HG03457 (cell line): ENCODE measurements around the gene COG4.
A peak's percentile ranks its signal among the peaks of the same experiment; 100 is the strongest.
"Not testable (repeated sequence)": the region's sequence is repeated elsewhere in the genome, so short reads cannot be mapped to it uniquely, and the experiment has no call there.

Source experiments
- ATAC-seq: cut with Tn5 transposase; IDR thresholded peaks from one replicate; pipeline ENCODE4 v1.9.1; 2021; ENCODE audit warnings: moderate number of reproducible peaks; ENCODE audit not compliant: unreplicated experiment

The COG4 gene

GRCh38 chr16:70460737-70461261 is 62.6 kb downstream of the COG4 start:
- no peak for ATAC-seq

- ATAC-seq, result no peak
These were observed 65.7 kb downstream of the COG4 start for GRCh38 chr16:70457446-70458166.

- ATAC-seq, result no peak
These were observed 67.4 kb downstream of the COG4 start for GRCh38 chr16:70455910-70456309.

- ATAC-seq, result peak; percentile 67
These were observed 68.9 kb downstream of the COG4 start, which contains the start of gene FCSK for GRCh38 chr16:70454222-70455034. Gene FCSK, plus strand, starts transcription at chr16:70454595. Its CDS starts 8,596 bp downstream, at chr16:70463191.

- ATAC-seq, result no peak
These were observed 69.5 kb downstream of the COG4 start for GRCh38 chr16:70453892-70454221.

- ATAC-seq, result no peak
These were observed 70.0 kb downstream of the COG4 start for GRCh38 chr16:70453117-70453891.

- ATAC-seq, result not testable (repeated sequence)
These were observed 72.4 kb downstream of the COG4 start for GRCh38 chr16:70451004-70451340.

- not testable (repeated sequence) for ATAC-seq
These were observed 73.0 kb downstream of the COG4 start for GRCh38 chr16:70450142-70451003.

- no peak for ATAC-seq
These were observed 75.3 kb downstream of the COG4 start for GRCh38 chr16:70448075-70448474.

GRCh38 chr16:70444249-70445063 is 78.9 kb downstream of the COG4 start:
- ATAC-seq, result no peak

- ATAC-seq, result no peak
These were observed 81.0 kb downstream of the COG4 start for GRCh38 chr16:70442344-70442743.

GRCh38 chr16:70441406-70441990 is 81.9 kb downstream of the COG4 start:
- no peak for ATAC-seq

GRCh38 chr16:70440009-70440692 is 83.2 kb downstream of the COG4 start:
- no peak for ATAC-seq

- ATAC-seq, result peak; percentile 71
These were observed 84.1 kb downstream of the COG4 start, which contains the start of gene ST3GAL2 for GRCh38 chr16:70438969-70439862. Gene ST3GAL2, minus strand, starts transcription at chr16:70439100. Its CDS starts 40,570 bp downstream, at chr16:70398530.

- ATAC-seq, result peak; percentile 16
These were observed 84.8 kb downstream of the COG4 start for GRCh38 chr16:70438585-70438968.

- ATAC-seq, result no peak
These were observed 85.5 kb downstream of the COG4 start for GRCh38 chr16:70437582-70438557.
